ENCODE results near the gene NR2F1-AS1.
"Not testable (repeated sequence)": the region's sequence is repeated elsewhere in the genome, so short reads cannot be mapped to it uniquely, and the experiment has no call there.

NR2F1-AS1 gene

DNA sequence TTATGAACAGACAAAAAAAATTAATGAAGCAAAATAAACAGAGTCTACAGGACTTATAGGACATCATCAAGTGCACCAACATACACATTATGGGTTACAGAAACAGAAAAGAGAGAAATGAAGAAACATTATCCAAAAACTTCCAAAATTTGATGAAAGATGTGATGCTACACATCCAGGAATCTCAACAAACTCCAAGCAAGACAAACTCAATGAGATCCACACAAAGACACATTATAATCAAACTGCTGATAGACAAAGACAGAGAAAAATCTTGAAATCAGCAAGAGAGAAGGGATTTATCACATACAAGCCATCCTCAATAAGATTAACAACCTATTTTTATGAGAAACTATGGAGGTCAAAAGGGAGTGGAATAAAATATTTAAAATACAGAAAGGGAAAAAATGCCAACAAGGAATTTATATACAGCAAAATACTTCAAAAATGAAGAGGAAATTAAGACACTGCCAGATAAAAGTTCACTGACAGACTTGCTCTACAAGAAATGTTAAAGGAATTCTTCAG lies 101.0 kb downstream of the NR2F1-AS1 start:
- TF ChIP-seq CTCF (IDR thresholded peaks at IDR 0.05; ENCODE audit: low read depth, low read length) = no peak

GRCh38 chr5:93477816-93478215 lies 103.2 kb downstream of the NR2F1-AS1 start:
- no peak for TF ChIP-seq CTCF (IDR thresholded peaks at IDR 0.05; ENCODE audit: low read depth, low read length)
- DNase-seq (ENCODE audit: extremely low read depth, low read depth) = no peak

More for the DNA sequence above, 101.0 kb downstream of the NR2F1-AS1 start:
- DNase-seq (ENCODE audit: extremely low read depth, low read depth) = no peak

GRCh38 chr5:93476251-93476742 lies 104.7 kb downstream of the NR2F1-AS1 start:
- no peak for TF ChIP-seq CTCF (IDR thresholded peaks at IDR 0.05; ENCODE audit: low read depth, low read length)
- DNase-seq (ENCODE audit: extremely low read depth, low read depth) = no peak

DNA sequence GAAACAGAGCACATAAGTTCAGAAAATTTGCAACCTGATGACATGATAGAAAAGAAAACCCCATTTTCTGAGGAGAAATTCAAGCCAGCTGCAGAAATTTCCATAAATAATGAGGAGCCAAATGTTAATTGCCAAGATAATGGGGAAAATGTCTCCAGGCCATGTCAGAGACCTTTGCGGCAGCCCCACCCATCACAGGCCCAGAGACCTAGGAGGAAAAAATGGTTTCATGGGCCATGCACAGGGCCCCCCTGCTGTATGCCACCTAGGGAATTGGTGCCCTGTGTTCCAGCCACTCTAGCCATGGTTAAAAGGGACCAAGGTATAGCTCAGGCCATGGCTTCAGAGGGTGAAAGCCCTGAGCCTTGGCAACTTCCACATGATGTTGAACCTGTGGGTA lies 118.1 kb downstream of the NR2F1-AS1 start:
- no peak for TF ChIP-seq CTCF (IDR thresholded peaks at IDR 0.05; ENCODE audit: low read depth, low read length)
- no peak for DNase-seq (ENCODE audit: extremely low read depth, low read depth)

DNA sequence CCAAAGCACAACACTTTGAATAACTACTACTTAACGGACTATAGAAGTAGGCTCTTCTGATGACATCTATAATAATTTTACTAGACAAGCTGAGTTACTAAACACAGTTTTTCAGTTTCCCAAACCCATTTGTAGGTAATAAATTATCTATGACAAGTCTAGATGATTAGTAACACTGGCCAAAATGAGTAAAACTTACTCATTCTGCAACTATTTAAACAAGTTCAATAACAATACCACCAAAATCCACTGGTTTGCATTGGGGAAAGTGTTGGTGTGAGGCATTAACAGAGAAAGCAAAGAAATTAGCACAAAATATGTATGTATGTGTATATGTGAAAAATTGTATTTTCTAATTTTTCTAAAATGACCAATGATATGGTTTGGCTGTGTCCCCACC lies 119.3 kb downstream of the NR2F1-AS1 start:
- no peak for DNase-seq (ENCODE audit: extremely low read depth, low read depth)

GRCh38 chr5:93460286-93460685 lies 120.7 kb downstream of the NR2F1-AS1 start:
- no peak for DNase-seq (ENCODE audit: extremely low read depth, low read depth)

More for the DNA sequence above, 119.3 kb downstream of the NR2F1-AS1 start:
- no peak for TF ChIP-seq CTCF (IDR thresholded peaks at IDR 0.05; ENCODE audit: low read depth, low read length)

DNA sequence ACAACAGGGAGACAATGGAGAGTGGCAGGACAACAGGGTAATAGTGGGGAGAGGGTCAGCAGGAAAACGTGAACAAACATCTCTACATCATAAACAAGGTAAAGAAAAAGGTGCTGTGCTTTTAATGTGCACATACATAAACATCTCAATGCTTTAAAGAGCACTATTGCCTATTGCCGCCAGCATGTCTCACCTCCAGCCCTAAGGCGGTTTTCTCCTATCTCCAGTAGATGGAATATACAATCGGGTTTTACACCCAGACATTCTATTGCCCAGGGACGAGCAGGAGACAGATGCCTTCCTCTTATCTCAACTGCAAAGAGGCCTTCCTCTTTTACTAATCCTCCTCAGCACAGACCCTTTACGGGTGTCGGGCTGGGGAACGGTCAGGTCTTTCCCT lies 124.2 kb downstream of the NR2F1-AS1 start:
- not testable (repeated sequence) for DNase-seq (ENCODE audit: extremely low read depth, low read depth)

More at GRCh38 chr5:93460286-93460685, 120.7 kb downstream of the NR2F1-AS1 start:
- TF ChIP-seq CTCF (IDR thresholded peaks at IDR 0.05; ENCODE audit: low read depth, low read length) = no peak

DNA sequence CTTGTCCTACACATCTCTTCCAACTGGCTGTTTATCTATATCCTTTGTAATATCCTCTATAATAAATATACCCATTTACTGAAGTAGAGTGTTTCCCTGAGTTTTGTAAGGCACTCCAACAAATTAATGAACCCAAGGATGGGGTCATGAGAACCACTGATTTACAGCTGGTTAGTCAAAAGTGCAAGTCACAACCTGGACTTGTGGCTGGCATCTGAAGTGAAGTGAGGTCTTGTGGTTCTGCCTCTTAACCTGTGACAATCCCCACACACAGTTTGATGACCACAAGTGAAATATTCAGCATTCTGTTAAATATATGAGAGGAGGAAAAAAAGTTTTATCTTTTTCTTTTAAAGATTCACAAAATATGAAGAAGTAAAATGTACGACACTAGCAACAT lies 126.1 kb downstream of the NR2F1-AS1 start:
- no peak for DNase-seq (ENCODE audit: extremely low read depth, low read depth)
- no peak for TF ChIP-seq CTCF (IDR thresholded peaks at IDR 0.05; ENCODE audit: low read depth, low read length)

Data from AG09319 (cell line).